Measurements from ENCODE around the gene LMNA. TPM values are rescaled to one million over a fixed set of nuclear protein-coding genes. Genes with fewer than 3 reads are reported as not detected.
A peak's percentile ranks its signal among the peaks of the same experiment; 100 is the strongest.

Gene LMNA
- total RNA-seq, 2 experiments from 2014 or later = 184 to 218 TPM

GRCh38 chr1:156097499-156098178, 16.9 kb upstream of the LMNA start:
- Mint-ChIP-seq H3K9me3 (ENCODE audit: low read depth) (no peaks in the 10 kb centered on the region), H3K27me3 (peaks cover 7% of the 10 kb centered on the region), H3K4me1 (peaks cover 61% of the 10 kb centered on the region), H3K36me3 (ENCODE audit: low read depth) (peaks cover 2% of the 10 kb centered on the region), H3K27ac (peak overlapping the region; percentile 94), H3K4me3 (peak overlapping the region; percentile 60)
- CTCF ChIA-PET = interaction anchor here (0.6 to 29.4 kb wide), 26 partner anchors 7 to 402 kb away, joined by 3 to 929 read pairs (median 4); partner anchors contain the start of genes GLMP, KHDC4, LMNA and PMF1
- intact Hi-C loops (cut with DNase I, micrococcal nuclease) = loop anchor here (1.0 to 5.0 kb wide), 10 partner anchors 9 to 405 kb away; partner anchors contain the start of genes LMNA (in 2 of the 2), CCT3 (in 1 of the 2), MEF2D (in 1 of the 2) and SMG5 (in 1 of the 2)
- POLR2A ChIA-PET = interaction anchor here (0.6 to 7.0 kb wide), 13 partner anchors 8 to 403 kb away, joined by 3 to 103 read pairs (median 10); partner anchors contain the start of genes LMNA, MEF2D and PMF1
- DNase-seq = peak; percentile 75
- peak; percentile 35 for ATAC-seq

- ATAC-seq (no peak), DNase-seq (no peak)
- ChIA-PET POLR2A (interaction anchor here (0.8 to 7.0 kb wide), 3 partner anchors 10 to 115 kb away, joined by 3 to 103 read pairs (median 17); partner anchors contain the start of gene PMF1), CTCF (interaction anchor here (0.6 to 29.4 kb wide), 3 partner anchors 8 to 189 kb away, joined by 4 to 929 read pairs (median 4); partner anchors contain the start of gene LMNA)
- Mint-ChIP-seq H3K4me1 (peaks cover 72% of the 10 kb centered on the region), H3K27me3 (peaks cover 5% of the 10 kb centered on the region), H3K9me3 (ENCODE audit: low read depth) (no peaks in the 10 kb centered on the region), H3K4me3 (no peak overlapping the region), H3K27ac (peak overlapping the region; percentile 94), H3K36me3 (ENCODE audit: low read depth) (peaks cover 2% of the 10 kb centered on the region)
- intact Hi-C loops (cut with DNase I, micrococcal nuclease) = loop anchor here in 1 of 2 experiments (5.0 kb wide), 1 partner anchor 404 kb away; the partner anchor contains the start of gene MEF2D
Observed at GRCh38 chr1:156098784-156099183, 15.7 kb upstream of the LMNA start.

GRCh38 chr1:156099282-156099681, 15.2 kb upstream of the LMNA start:
- no peaks in the 10 kb centered on the region for H3K9me3 Mint-ChIP-seq (ENCODE audit: low read depth)
- ATAC-seq (no peak), DNase-seq (no peak)
- POLR2A ChIA-PET = interaction anchor here (0.8 to 7.0 kb wide), 3 partner anchors 10 to 114 kb away, joined by 3 to 103 read pairs (median 17); partner anchors contain the start of gene PMF1
- peak overlapping the region; percentile 14 for H3K27ac Mint-ChIP-seq
- peaks cover 2% of the 10 kb centered on the region for H3K36me3 Mint-ChIP-seq (ENCODE audit: low read depth)
- H3K4me1 Mint-ChIP-seq = peaks cover 77% of the 10 kb centered on the region
- intact Hi-C loops (cut with DNase I, micrococcal nuclease) = loop anchor here in 1 of 2 experiments (5.0 kb wide), 1 partner anchor 403 kb away; the partner anchor contains the start of gene MEF2D
- peaks cover 5% of the 10 kb centered on the region for H3K27me3 Mint-ChIP-seq
- CTCF ChIA-PET = interaction anchor here (0.6 to 29.4 kb wide), 3 partner anchors 8 to 190 kb away, joined by 4 to 929 read pairs (median 4); partner anchors contain the start of gene LMNA
- no peak overlapping the region for H3K4me3 Mint-ChIP-seq

DNA sequence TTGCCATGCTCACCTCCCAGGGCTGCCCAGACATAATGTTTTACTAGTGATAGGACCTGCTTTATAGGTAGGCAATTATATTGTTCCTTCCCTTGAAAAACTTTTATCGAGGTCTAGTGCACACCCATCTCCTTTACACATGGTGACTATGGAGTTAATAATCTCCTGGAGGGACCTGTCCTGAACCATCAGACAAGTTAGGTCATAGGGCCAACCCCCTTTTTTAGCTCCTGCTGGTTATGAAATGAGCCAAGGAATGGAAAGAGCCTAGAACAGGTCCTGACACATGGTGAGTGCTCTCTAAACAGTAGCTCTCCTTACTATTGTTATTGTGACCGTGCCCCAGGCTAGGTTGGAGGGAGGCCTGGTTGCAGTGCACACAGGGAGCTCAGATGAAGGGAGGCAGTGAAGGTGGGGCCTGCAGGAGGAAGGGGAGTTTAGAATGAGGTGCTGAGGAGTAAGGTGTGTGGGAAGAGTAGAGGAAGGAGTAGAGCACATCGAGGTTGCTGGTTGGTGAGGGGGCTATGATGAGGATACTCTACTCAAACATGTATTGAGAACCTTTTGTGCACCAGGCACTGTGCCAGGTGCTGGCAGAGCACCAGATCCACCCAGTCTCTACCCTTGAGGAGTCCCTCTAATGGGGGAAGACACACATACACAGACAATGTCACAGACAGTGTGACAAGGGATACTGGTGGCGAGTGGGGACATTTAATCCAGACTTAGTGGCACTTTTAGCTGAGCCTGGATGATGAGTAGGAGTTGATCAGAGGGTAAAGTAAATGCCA, 14.1 kb upstream of the LMNA start:
- Mint-ChIP-seq H3K4me3 (no peak overlapping the region), H3K36me3 (ENCODE audit: low read depth) (peaks cover 2% of the 10 kb centered on the region), H3K27ac (peak overlapping the region; percentile 59), H3K27me3 (peaks cover 5% of the 10 kb centered on the region), H3K9me3 (ENCODE audit: low read depth) (no peaks in the 10 kb centered on the region), H3K4me1 (peaks cover 83% of the 10 kb centered on the region)
- DNase-seq = peak; percentile 47
- intact Hi-C loops (cut with DNase I, micrococcal nuclease) = no loop called here
- CTCF ChIA-PET = interaction anchor here (0.6 to 29.4 kb wide), 3 partner anchors 9 to 47 kb away, joined by 3 to 929 read pairs (median 4); partner anchors contain the start of gene LMNA
- ATAC-seq = no peak
- POLR2A ChIA-PET = interaction anchor here (0.5 to 7.0 kb wide), 2 partner anchors 28 to 115 kb away, joined by 3 to 103 read pairs; no protein-coding TSS in a partner anchor

DNA sequence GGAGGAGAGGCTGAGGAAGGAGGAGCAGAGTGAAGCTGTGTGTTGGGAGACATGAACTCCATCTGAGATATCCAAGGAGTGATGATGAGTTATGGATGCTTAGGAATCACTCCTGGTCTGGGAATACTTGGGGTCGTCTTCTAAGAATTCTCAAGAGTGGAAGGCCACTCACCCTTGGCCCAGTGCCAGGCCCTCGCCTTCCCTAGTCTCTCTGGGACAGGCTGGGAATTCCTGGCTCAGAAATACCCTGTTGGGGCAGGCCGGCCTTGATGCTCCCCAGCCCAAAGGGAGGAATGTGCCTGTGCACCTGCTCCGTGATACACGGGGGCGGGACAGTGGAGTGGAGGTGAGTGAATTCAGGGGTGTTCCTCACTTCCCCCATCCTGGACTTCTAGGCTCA, 12.6 kb upstream of the LMNA start:
- POLR2A ChIA-PET = interaction anchor here (1.3 kb wide), 1 partner anchor 14 kb away, joined by 3 read pairs; no protein-coding TSS in a partner anchor

GRCh38 chr1:156102633-156103511, 11.6 kb upstream of the LMNA start:
- DNase-seq = no peak
- CTCF ChIA-PET = interaction anchor here (0.7 to 29.4 kb wide), 2 partner anchors 22 to 118 kb away, joined by 3 to 929 read pairs; partner anchors contain the start of gene LMNA
- Mint-ChIP-seq H3K36me3 (ENCODE audit: low read depth) (peaks cover 2% of the 10 kb centered on the region), H3K4me3 (no peak overlapping the region), H3K9me3 (ENCODE audit: low read depth) (no peaks in the 10 kb centered on the region), H3K27ac (peak overlapping the region; percentile 23), H3K4me1 (peaks cover 80% of the 10 kb centered on the region), H3K27me3 (peaks cover 5% of the 10 kb centered on the region)
- no peak for ATAC-seq
- POLR2A ChIA-PET = interaction anchor here (1.1 to 2.3 kb wide), 3 partner anchors 13 to 110 kb away, joined by 3 to 10 read pairs (median 4); partner anchors contain the start of gene PMF1
- intact Hi-C loops (cut with DNase I, micrococcal nuclease) = no loop called here

More for the DNA sequence above, 12.6 kb upstream of the LMNA start:
- DNase-seq = no peak
- Mint-ChIP-seq H3K27me3 (peaks cover 5% of the 10 kb centered on the region), H3K27ac (peak overlapping the region; percentile 38), H3K9me3 (ENCODE audit: low read depth) (no peaks in the 10 kb centered on the region), H3K4me1 (peaks cover 82% of the 10 kb centered on the region), H3K4me3 (no peak overlapping the region), H3K36me3 (ENCODE audit: low read depth) (peaks cover 2% of the 10 kb centered on the region)
- CTCF ChIA-PET = interaction anchor here (0.7 to 29.4 kb wide), 2 partner anchors 23 to 119 kb away, joined by 3 to 929 read pairs; partner anchors contain the start of gene LMNA
- ATAC-seq = no peak
- intact Hi-C loops (cut with DNase I, micrococcal nuclease) = no loop called here

DNA sequence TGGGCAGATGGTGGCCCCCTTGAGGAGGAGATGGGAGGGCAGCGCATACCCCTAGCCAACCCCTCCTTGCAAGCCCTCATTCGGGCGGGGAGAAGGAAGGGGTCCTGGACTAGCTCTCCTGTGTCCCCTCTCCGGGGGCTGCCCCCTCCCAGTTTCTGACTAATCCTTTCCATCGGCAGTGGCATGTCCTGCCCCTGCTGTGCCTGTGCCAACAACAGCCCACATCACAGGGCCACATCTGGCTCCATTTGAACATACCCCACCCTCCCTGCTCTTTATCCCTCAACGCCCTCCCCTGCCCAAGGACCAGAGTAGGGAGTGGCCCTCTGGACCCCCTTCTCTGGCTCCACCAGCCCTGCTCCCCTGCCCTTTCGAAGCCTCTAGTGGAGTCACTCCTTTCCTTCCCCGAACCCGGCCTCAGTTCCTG, 11.0 kb upstream of the LMNA start:
- ChIA-PET CTCF (interaction anchor here (0.6 to 29.4 kb wide), 2 partner anchors 22 to 111 kb away, joined by 3 to 929 read pairs; partner anchors contain the start of gene LMNA), POLR2A (interaction anchor here (1.1 to 2.3 kb wide), 4 partner anchors 11 to 109 kb away, joined by 4 to 10 read pairs (median 6); partner anchors contain the start of genes LMNA and PMF1)
- Mint-ChIP-seq H3K9me3 (ENCODE audit: low read depth) (no peaks in the 10 kb centered on the region), H3K4me1 (peaks cover 78% of the 10 kb centered on the region), H3K27ac (peak overlapping the region; percentile 58), H3K36me3 (ENCODE audit: low read depth) (no peaks in the 10 kb centered on the region), H3K27me3 (peaks cover 5% of the 10 kb centered on the region), H3K4me3 (no peak overlapping the region)
- DNase-seq (peak; percentile 80), ATAC-seq (peak; percentile 13)
- intact Hi-C loops (cut with DNase I, micrococcal nuclease) = no loop called here

DNA sequence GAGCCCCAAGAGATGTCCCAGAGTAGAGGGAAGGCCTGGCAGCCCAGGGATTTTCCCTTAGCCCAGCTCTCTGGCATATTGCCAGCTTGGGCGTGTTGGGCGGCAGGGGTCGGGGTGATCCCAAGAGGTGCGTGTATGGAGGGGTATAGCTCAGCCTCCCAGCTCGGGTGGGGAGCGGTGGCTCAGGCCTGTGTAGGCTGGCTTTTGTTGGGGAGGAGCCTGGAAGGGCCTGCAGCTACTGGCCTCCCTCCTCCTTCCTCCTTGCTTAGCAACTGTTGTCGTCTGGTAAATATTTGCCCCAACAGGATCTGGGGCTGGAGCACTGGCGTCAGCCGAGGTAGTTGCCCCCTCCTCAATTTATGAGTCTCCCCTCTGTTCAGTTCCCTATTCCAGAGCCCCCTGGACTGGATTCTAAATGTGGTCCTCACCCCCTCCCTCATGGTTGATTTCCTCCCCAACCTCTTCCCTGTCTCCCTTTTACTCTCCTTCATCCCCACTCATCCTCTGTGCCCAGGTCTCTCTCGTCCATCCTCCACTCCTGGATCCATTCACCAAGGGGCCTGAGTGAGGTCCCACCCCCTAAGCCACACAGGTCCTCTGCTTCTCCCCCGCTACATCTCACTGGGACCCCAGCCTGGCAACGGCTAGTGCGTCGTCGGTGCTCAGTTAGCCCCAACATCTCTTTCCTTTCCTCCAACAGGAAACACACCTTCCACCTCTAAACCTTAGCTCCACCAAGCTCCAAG, 10.3 kb upstream of the LMNA start:
- POLR2A ChIA-PET = interaction anchor here (0.6 to 3.8 kb wide), 6 partner anchors 7 to 252 kb away, joined by 3 to 67 read pairs (median 6); partner anchors contain the start of gene LMNA
- peak overlapping the region; percentile 58 for H3K27ac Mint-ChIP-seq
- H3K27me3 Mint-ChIP-seq = peaks cover 5% of the 10 kb centered on the region
- H3K4me3 Mint-ChIP-seq = no peak overlapping the region
- H3K4me1 Mint-ChIP-seq = peaks cover 74% of the 10 kb centered on the region
- ATAC-seq (peak; percentile 30), DNase-seq (peak; percentile 64)
- no peaks in the 10 kb centered on the region for H3K36me3 Mint-ChIP-seq (ENCODE audit: low read depth)
- CTCF ChIA-PET = interaction anchor here (0.5 to 29.4 kb wide), 5 partner anchors 8 to 110 kb away, joined by 3 to 929 read pairs (median 3); partner anchors contain the start of gene LMNA
- intact Hi-C loops (cut with DNase I, micrococcal nuclease) = no loop called here
- H3K9me3 Mint-ChIP-seq (ENCODE audit: low read depth) = no peaks in the 10 kb centered on the region
